Thyroid gland (tissue), 4 donors: ENCODE measurements around the gene PRM2.

Experiments used
- POLR2A ChIP-seq, 2 donors: fragments of 450-650 bp; IDR thresholded peaks; one replicate each; pipeline ENCODE4 v1.6.1; 2017; ENCODE audit warnings: antibody characterized with exemption in 2 of 2, mild to moderate bottlenecking in 2 of 2, moderate library complexity in 1 of 2
- TF ChIP-seq, protein P1 (sequence below), 6 experiments: fragments of 200-600 bp in 3 of 6; fragments of 450-650 bp in 3 of 6; sonication (generic) in 3 of 6; IDR thresholded peaks; one replicate each; pipeline ENCODE4 v1.5.1; 2016 to 2019; ENCODE audit warnings: antibody characterized with exemption in 6 of 6, mild to moderate bottlenecking in 2 of 6, inconsistent platforms in 1 of 6, moderate library complexity in 1 of 6

DNA sequence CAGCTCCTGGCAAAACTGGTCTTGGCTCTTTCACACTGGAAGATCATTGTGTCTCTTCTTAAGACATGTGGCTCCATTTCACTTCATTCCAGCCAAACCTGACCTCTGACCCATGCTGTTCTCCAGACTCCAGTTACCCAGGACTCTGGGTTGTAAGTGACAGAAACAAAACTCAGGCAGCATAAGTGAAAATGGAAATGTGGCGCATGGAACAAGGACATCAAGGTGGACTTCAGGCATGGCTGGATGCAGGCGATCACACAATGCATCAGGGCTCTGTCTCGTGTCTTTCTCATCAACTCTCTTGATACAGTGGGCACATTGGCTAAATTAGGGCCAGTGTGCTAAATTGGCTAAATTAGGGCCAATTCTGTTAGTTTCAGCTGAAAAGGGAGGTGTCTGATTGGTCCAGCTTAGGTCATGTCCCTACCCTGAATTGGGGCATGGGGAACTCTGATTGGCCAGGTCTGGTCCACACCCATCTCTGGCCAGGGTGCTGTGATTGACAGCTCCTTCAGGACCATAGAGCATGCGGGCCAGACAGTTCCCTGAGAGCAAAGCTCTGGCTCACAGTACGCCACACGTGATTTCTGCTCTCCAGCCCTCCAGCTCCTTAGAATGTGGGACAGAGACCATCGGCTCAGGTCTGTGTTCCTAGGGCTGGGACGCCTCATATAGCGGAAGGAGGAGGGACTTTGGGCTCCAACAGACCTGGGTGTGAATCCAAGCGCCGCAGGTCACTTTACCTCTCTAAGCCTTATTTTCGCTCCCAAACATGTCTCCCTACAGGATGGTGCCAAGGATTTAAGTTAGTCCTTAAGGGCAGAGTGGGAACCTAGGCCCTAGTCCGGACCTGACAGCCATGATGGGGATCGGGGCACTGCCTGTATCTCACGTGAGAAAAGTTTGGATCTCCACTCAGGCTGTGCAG is 37.7 kb downstream of the PRM2 start:
- TF ChIP-seq, protein P1, sequence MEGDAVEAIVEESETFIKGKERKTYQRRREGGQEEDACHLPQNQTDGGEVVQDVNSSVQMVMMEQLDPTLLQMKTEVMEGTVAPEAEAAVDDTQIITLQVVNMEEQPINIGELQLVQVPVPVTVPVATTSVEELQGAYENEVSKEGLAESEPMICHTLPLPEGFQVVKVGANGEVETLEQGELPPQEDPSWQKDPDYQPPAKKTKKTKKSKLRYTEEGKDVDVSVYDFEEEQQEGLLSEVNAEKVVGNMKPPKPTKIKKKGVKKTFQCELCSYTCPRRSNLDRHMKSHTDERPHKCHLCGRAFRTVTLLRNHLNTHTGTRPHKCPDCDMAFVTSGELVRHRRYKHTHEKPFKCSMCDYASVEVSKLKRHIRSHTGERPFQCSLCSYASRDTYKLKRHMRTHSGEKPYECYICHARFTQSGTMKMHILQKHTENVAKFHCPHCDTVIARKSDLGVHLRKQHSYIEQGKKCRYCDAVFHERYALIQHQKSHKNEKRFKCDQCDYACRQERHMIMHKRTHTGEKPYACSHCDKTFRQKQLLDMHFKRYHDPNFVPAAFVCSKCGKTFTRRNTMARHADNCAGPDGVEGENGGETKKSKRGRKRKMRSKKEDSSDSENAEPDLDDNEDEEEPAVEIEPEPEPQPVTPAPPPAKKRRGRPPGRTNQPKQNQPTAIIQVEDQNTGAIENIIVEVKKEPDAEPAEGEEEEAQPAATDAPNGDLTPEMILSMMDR (IDR thresholded peaks at IDR 0.05) = no peak
- no peak for TF ChIP-seq POLR2A (IDR thresholded peaks at IDR 0.05)
